NCI-H1694 (cell line): ENCODE data around the gene MAPK12.
A peak's percentile ranks its signal among the peaks of the same experiment; 100 is the strongest.
"Not testable (repeated sequence)": the region's sequence is repeated elsewhere in the genome, so short reads cannot be mapped to it uniquely, and the experiment has no call there.

Experiments
- DNase-seq: peaks from one replicate; lab custom pipeline; 2025; lab: John Stamatoyannopoulos, UW

The MAPK12 gene

DNA sequence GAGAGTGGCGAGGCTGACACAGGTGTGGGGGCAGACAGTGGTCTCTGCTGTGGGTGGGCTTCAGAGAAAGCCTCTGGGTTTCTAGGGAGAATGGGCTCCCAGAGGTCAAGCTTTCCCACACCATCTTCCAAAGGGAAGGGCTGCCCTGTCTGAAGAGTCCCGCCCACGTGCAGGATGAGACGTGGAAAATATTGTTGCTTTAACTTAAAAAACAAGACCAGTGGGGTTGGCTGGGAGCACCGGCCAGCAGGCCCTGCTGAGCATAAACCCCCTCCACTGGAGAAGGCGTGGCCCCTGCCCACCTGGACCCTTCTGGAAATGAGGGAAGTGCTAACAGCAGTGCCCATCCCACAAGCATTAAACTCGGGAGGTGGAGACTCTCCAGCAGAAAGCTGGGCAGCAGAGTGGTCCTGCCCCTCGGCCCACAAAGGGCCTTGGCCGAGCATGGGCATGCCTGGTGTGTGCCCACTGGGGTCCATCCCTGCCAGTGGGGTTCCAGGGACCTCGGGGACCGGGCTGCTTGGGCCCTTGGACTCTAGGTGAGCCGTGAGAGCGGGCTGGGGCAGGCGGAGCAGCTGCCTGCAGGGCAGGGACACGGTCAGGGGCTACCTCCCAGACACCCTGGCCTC, 45.3 kb downstream of the MAPK12 start:
- no peak for DNase-seq

DNA sequence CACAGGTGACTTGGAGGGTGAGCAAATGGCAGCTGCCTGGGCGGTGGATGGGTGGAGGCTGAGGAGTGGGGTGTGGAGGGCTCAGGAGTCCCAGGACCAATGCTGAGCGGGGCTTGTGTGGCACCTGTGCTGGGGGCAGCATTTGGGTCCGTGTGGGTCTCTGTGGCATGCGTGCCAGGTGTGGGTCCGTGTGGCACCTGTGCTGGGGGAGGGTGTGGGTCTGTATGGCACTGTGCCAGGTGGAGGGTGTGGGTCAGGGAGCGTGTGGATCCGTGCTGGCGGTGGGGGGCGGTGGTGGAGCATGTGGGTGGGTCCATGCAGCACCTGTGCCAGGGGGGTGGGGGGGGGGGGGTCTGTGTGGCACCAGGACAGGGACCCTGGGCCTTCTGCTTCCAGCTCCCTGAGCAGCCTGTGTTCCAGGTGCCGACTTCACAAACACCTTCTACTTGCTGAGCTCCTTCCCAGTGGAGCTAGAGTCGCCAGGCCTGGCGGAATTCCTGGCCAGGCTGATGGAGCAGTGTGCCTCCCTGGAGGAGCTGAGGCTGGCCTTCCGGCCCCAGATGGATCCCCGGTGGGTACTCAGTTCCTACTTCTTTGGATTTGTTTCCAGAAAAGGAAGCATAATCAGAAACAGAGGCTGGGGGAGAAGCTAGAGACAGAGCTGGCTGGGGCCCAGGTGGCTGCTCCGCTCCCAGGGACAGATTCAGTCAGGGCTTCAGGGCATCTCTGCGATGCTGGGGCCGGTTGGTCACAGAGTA, 46.0 kb downstream of the MAPK12 start:
- no peak for DNase-seq

DNA sequence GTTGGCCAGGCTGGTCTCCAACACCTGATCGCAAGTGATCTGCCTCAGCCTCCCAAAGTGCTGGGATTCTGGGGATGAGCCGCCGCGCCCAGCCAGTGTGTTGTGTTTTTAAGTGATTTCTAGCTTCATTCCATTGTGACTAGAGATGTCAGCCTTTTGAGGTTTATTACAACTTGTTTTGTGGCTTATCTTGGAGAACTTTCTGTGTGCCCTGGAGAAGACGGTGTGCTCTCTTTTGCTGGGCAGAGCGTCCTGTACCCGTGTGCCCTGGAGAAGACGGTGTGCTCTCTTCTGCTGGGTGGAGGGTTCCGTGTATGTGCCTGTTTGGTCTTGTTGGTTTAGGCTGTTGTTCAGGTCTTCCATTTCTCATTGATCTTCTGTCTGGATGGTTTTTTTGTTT, 48.2 kb downstream of the MAPK12 start:
- no peak for DNase-seq

DNA sequence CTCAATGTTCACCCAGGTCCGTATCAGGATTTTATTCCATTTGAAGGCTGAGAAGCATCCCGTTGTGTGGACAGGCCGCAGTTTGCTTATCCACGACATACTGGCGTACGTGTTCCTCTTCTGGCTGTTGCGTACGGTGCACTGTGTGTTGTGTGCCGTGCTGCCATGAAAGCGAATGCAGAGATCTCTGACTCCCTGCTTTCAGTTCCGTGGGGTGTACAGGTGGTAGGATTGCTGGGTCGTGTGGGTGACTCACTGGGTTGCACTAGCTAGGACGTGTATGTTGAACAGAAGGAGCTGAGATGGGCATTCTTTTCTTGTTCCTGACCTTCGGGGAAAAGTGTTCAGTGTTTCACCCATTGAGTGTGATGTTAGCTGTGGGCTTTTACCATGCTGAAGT, 50.3 kb downstream of the MAPK12 start:
- DNase-seq, result no peak

DNA sequence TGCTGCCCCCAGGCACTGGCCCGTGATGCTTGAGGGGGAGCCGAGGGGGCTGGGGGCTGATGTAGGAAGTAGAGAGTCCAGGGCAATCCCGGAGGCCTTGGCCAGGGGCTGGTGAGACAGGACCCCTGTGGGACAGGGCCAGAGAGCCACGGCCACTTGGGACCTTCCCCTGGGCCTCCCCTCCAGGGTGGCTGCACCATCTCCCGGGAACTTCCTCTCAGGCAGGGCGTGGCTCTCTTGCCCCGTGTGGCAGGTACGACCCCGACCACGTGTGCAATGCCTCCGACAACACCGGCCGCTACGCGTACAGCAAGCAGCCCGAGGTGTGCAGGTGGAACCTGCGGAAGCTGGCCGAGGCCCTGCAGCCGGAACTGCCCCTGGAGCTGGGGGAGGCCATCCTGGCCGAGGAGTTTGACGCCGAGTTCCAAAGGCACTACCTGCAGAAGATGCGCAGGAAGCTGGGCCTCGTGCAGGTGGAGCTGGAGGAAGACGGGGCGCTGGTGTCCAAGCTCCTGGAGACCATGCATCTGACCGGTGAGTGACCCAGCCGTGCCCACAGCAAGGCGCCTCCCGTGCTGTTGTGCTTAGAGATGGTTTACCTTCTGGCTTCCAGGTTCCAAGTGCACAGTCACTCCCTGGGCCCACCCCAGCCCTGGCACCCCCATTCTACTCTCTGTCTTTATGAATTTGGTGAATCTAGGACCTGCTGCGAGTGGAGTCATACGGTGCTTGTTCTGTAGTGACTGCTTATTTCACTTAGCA, 50.9 kb downstream of the MAPK12 start:
- no peak for DNase-seq

DNA sequence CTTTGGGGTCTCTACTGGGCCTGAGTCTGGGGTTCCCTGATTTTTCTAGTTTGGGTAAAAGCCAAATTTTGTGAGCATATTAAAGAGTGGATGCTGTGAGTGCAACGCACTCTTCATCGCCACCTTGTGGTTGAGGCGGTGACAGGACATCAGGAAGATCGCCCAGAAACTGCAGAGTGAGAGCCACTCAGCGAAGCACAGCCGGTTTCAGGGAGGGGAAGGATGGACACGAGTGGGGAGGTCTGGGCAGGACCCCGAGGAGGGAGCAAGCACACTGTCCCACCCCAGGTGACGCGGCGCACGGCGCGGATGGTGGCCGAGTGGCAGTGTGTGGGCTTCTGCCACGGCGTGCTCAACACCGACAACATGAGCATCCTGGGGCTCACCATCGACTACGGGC, 51.6 kb downstream of the MAPK12 start:
- DNase-seq, result peak; percentile 67

DNA sequence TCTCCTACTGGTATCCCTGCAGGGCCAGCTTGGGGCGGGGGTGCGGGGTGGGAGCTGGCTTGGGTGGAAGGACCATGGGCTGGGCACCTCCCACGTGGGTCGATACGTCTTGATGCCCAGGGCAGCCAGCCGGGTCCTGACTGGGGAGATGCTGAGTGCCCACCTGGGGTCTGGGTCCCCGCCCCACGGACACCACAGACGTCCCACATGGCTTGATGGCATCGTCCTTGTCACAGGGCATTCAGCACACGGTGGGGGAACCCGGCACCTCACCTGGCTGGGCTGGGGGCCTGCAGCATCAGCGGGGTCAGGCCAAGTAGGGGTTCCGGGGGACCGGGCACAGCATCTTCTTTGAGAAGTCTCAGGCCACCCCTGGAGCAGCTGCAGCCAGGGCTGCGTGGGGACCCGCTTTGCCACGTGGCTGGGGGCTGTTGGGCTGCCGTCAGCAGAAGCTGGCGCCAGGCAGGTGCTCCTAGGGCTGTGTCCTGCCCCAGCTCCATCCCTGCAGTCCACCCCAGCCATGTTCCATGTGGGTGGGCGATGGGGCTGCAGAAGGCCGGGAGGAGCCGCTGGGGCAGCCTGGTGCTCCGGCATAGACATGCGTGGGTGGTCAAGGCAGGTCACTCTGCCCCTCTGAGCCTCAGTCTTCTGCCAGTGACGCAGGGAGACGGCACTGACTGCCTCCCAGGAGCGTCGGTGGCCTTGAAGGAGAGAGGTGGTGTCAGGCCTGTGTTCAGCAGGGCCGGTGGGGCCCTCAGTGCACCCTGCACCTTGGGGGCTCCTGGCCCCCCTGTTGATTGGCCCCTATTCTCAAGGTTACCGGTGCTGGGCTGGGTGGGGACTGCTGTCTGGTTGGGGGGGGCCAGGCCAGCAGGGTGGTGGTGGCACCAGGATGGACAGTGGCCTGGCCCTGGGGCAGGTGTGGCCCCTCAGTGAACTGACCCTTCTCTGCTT, 52.3 kb downstream of the MAPK12 start:
- no peak for DNase-seq

DNA sequence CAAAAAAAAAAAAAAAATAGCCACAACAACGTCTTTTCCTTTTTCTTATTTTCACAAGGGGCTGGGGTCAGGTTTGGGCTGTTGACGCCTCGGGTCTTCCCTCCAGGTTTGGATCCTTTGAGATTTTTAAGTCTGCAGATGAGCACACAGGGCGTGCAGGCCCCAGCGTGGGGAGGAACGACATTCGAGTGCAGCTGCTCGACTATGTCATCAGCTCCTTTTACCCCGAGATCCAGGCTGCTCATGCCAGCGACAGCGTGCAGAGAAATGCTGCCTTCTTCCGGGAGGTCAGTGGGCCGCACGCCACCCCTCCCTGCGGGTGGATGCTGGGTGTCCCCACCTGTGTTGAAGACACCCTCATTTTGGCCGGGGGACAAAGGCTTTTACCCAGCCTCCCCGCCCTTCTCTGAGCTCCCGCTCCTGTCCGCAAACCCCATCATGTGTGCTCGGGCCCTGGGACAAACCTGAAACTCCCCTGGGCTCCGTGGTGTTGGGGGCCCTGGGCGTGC, 53.0 kb downstream of the MAPK12 start:
- DNase-seq, result no peak

DNA sequence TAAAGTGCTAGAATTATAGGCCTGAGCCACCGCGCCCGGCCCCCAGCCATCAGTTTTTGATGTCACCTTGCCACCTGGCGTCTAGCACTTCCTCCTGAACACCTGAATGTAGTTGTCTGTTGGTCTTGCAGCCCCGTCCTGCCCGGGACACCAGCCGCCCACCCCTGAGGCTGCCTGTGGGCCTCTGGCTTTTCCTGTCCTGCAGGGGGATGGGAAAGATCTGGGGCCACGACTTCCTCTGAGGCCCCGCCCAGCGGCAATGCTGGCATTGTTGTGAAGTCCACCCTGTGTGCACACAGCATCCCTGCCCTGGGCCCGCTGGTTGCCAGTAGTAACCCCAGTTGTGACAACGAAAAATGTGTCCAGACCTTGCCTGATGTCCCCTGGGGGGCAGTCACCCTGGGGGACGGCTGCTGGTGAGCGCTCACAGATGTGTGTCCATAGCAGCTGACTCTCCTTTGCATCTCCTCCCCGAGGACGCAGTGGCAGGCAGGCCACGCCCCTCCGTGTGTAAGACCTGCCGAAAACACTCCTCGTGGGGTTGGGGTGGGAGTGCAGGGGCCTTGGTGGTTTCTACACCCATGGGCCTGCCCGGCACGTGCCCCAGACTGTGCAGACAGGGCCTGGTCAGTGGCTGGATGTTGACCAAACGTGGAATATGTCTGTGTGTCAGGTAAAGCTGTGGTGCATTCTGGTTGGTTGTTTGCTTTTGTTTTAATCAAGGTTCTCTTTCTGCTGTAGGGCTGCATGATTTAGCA, 53.9 kb downstream of the MAPK12 start:
- no peak for DNase-seq

DNA sequence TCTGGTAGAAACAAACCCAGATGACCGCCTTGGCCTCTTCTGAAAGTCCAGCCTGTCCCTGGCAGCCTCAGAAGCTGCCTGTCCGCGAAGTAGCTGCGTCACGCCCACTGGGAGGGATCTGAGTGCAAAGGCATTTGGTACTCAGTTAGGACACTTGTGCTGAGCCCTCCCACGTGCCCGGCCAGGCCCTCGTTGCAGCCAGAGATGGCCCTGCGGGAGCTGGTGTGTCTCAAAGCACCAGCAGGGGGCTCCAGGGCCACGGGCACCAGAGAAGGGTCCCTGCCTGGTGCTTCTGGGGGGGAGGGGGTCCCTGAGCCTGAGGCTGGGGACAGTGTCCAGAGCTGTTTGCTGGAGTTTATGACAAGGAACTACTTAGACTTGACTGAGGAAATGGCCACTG, 54.9 kb downstream of the MAPK12 start:
- DNase-seq, result no peak

DNA sequence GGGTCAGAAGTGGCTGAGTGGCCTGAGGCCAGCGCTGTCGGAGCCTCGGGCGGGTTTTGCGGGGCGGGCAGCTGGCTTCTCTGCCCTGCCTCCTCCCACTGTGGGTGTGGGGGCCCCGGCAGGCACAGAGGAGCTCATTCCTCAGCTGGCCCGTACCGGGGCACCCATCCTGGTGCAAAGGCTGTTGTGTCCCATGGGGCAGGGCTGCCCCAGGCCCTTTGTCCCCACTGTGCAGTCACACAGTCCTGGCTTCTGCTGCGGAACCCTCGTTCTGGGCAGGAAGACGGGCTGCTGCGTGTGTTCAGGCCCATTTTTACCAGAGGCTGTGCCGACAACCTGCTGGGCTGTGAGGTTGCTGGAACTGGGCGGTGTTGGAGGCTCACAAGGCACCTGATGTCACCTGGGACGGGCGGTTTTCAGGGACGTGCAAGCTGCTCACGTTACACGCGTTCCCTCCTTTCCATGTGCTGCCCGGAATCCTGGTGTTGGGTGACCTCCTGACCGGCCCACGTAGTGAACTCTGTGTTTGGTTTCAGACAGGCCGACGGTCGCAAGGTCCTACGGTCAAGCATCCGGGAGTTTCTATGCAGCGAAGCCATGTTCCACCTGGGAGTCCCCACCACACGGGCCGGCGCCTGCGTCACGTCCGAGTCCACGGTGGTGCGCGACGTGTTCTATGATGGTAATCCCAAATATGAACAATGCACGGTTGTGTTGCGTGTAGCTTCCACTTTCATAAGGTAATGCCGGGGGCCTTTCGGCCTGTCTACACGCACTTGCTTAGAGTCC, 55.5 kb downstream of the MAPK12 start:
- DNase-seq, result no peak

DNA sequence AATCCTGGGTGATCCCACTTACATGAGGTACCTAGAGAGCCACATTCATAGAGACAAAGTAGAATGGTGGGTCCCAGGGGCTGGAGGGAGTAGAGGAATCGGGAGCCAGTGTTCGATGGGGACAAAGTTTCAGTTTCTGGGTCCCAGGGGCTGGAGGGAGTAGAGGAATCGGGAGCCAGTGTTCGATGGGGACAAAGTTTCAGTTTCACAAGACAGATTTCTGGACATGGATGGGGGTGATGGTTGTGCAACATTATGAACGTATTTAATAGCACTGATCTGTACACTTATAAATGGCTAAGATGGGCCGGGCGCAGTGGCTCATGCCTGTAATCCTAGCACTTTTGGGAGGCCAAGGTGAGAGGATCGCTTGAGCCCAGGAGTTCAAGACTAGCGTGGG, 56.5 kb downstream of the MAPK12 start:
- DNase-seq, result not testable (repeated sequence)

DNA sequence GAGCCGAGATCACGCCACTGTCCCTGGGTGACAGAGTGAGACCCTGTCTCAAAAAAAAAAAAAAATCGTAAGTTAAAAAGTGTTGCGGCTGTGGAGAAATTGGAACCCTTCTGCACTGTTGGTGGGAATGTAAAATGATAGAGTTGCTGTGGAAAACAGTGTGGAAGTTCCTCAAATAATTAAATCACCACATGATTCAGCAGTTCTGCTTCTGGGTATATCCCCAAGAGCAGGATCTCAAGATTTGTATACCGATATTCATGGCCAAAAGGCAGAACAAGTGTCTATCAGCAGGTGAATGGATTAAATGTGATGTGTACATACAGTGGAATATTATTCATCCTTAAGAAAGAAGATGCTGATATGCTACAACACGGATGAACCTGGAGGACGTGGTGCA, 56.9 kb downstream of the MAPK12 start:
- DNase-seq, result no peak

DNA sequence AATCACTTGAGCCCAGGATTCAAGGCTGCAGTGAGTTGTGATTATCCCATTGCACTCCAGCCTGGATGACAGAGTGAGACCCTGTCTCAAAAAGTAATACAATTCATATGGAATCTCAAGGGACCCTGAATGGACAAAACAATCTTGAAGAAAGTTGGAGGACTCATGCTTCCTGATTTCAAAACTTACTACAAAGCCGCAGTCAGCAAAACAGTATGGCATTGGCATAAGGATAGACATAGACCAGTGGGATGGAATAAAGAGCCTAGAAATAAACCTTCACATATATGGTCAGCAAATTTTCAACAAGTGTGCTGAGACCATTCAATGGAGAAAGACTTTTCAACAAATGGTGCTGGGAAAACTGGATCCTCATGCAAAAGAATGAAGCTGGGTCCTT, 58.2 kb downstream of the MAPK12 start:
- DNase-seq, result no peak
